HG02763 (cell line): ENCODE measurements around the gene NIM1K.
A peak's percentile ranks its signal among the peaks of the same experiment; 100 is the strongest.
"Not testable (repeated sequence)": the region's sequence is repeated elsewhere in the genome, so short reads cannot be mapped to it uniquely, and the experiment has no call there.

Experiments
- ATAC-seq: cut with Tn5 transposase; IDR thresholded peaks from one replicate; pipeline ENCODE4 v1.9.1; 2021; ENCODE audit warnings: mild to moderate bottlenecking, moderate library complexity; ENCODE audit not compliant: unreplicated experiment

The NIM1K gene

DNA sequence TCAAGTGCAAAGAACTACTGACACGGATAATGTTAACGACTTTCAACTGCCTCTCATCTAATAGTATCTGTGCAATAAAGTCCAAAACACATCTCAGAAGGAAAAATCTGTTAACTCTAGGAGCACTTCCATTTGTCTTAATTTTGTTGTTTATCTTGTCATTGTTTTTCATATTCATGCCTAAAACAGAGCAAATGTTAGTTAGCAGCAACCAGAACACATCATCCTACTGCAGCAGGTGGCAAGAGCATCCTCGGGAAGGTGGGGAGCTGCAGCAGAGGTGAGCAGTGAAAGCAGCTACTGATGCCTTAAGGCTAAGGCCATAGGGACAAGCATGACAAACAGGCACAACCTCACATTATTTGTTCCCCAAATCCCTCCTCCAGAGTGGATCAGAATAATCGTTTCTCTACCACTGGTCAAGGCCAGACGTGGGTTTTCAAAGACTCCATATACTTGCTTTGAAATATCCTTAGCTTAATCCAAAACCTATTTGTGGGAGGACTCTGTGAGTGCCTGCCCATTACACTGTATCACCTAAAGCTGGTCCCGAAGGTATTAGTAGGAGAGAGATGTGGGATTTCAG, 120.1 kb downstream of the NIM1K start:
- no peak for ATAC-seq

GRCh38 chr5:43312699-43313034, 120.6 kb downstream of the NIM1K start:
- ATAC-seq, result peak; percentile 7

- ATAC-seq, result peak; percentile 90
Observed at GRCh38 chr5:43313035-43313853, 121.2 kb downstream of the NIM1K start, which contains the start of gene HMGCS1. Gene HMGCS1 (minus strand): TSS chr5:43313412. CDS start chr5:43298965, 14,447 bp downstream.

DNA sequence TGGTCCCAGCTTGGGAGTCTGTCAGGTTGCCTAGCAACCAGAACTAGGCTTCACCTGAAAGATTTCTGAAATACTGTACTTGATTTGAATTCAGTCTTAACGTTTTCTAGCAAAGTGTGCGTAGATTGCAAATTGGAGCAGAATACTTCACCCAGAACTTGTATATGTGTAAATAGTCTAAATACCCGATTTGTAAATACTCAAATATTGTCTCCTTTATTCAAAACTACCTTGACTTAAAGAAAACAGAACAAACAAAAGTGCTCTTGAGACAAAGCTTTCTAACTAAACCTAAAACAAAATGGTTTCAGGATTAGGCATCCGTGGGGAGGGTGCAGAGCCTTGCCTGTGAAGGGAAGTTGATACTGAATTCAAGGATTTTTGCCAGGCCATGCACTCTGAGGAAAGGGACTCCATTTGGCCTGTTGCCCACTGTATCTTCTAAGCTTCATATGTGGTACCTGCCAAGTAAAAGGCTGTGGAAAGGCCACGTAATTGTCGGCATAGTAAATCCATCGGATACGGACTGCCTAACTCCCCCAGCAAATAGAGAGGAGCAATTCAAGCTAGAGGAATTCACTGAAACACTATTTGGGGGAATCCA, 121.9 kb downstream of the NIM1K start:
- ATAC-seq, result no peak

GRCh38 chr5:43314724-43315123, 122.7 kb downstream of the NIM1K start:
- no peak for ATAC-seq

- ATAC-seq, result no peak
Observed at GRCh38 chr5:43315263-43315662, 123.2 kb downstream of the NIM1K start.

DNA sequence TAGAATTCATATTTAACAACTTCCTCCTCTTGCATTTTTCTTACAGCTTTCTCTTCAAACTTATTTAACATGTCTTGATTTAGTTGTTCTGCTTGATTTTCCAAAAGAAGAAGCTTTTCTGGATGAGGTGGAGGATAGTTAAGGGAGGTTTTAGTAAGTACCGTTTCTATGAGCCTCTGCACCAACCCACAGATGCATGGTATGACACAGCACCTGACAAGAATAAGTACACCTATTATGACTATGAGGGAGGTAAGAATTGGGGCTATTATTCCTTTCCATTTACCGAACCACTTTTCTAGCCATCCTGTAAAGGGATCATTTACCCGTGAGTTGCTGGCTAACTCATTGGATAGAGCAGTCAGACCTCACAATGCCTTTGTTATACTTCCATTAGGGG, 123.7 kb downstream of the NIM1K start:
- ATAC-seq, result no peak

- ATAC-seq, result no peak
Observed at GRCh38 chr5:43316421-43316820, 124.4 kb downstream of the NIM1K start.

GRCh38 chr5:43320846-43321245, 128.8 kb downstream of the NIM1K start:
- no peak for ATAC-seq

GRCh38 chr5:43323488-43323887, 131.5 kb downstream of the NIM1K start:
- ATAC-seq, result not testable (repeated sequence)

GRCh38 chr5:43325624-43326023, 133.6 kb downstream of the NIM1K start:
- not testable (repeated sequence) for ATAC-seq
